Fibroblast of the aortic adventitia (primary cell): ENCODE measurements around the gene EMID1. TPM values are rescaled to one million over a fixed set of nuclear protein-coding genes. Genes with fewer than 3 reads are reported as not detected.

ENCODE experiments used
- DNase-seq: peaks from one replicate; pipeline ENCODE4 v3.0.0-alpha.2; 2010; ENCODE audit warnings: low read depth
- H3K4me3 ChIP-seq: 2 replicates; pipeline ENCODE4 v1.5.1; 2011; ENCODE audit warnings: low read depth, mild to moderate bottlenecking, control low read depth, low read length, moderate library complexity
- CTCF ChIP-seq: IDR thresholded peaks from 2 replicates; pipeline ENCODE4 v1.5.1; 2011; ENCODE audit warnings: mild to moderate bottlenecking, low read length, control low read depth, inconsistent platforms; ENCODE audit not compliant: insufficient read depth
- total RNA-seq: library from RNA; depleted of rRNA; stranded (reverse); fragments of >200 nt; gene quantifications from 2 replicates; pipeline ENCODE4 v1.2.3, GENCODE V29; 2012; ENCODE audit warnings: low replicate concordance

EMID1 gene
- total RNA-seq, 1 donor, result not detected

GRCh38 chr22:29165321-29166060, 40.2 kb upstream of the EMID1 start:
- no peak for TF ChIP-seq CTCF
- no peak for DNase-seq
- no peak overlapping the region for H3K4me3 ChIP-seq

GRCh38 chr22:29166180-29166579, 39.5 kb upstream of the EMID1 start:
- no peak for DNase-seq
- H3K4me3 ChIP-seq, result no peak overlapping the region
- no peak for TF ChIP-seq CTCF

GRCh38 chr22:29167032-29167911, 38.4 kb upstream of the EMID1 start:
- TF ChIP-seq CTCF, result no peak
- H3K4me3 ChIP-seq, result no peak overlapping the region
- no peak for DNase-seq

GRCh38 chr22:29171721-29172120, 34.0 kb upstream of the EMID1 start:
- DNase-seq, result no peak
- TF ChIP-seq CTCF, result no peak
- H3K4me3 ChIP-seq, result no peak overlapping the region

- no peak for TF ChIP-seq CTCF
- no peak overlapping the region for H3K4me3 ChIP-seq
- no peak for DNase-seq
Observed at GRCh38 chr22:29172216-29172615, 33.5 kb upstream of the EMID1 start.

GRCh38 chr22:29175312-29175835, 30.3 kb upstream of the EMID1 start:
- H3K4me3 ChIP-seq, result no peak overlapping the region
- DNase-seq, result no peak
- no peak for TF ChIP-seq CTCF
